ENCODE results near the gene RPS6KB2. TPM values are rescaled to one million over a fixed set of nuclear protein-coding genes. Genes with fewer than 3 reads are reported as not detected.

RPS6KB2 gene
- polyA plus RNA-seq, 1 donor (not counting 4 experiments of a cell fraction or from before 2014, with no cell fraction given) = 61.4 TPM

GRCh38 chr11:67408437-67409200, 19.7 kb upstream of the RPS6KB2 start:
- FAIRE-seq = no peak

DNA sequence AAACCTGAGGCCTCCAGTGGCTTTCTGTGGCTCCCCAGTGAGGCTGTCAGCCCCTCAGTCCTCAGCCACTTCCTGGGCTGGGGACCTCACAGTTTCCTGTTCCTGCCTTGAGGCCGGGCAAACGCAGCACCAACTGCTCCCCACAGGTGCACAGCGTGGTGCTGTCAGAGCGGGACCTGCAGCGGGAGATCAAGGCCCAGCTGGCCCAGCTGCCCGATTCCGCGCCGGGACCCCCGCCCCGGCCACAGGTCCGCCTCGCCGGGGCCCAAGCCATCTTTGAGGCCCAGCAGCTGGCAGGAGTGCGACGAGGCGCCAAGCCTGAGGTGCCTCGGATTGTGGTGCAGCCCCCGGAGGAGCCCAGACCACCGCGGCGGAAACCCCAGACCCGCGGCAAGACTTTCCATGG, 19.0 kb upstream of the RPS6KB2 start:
- H2AFZ ChIP-seq (ENCODE audit: control insufficient read depth, low read length) = no peak overlapping the region
- H3K4me3 ChIP-seq (ENCODE audit: control insufficient read depth in 2 of 3, extremely low read depth in 1 of 3, insufficient read depth in 2 of 3, low read depth in 1 of 3, low read length in 3 of 3) = no peak overlapping the region
- dilution Hi-C loops (cut with MboI; ENCODE audit: extremely low pct_ligation_motif_present, low sequenced_read_pairs) = no loop called here
- FAIRE-seq = no peak
- H3K9ac ChIP-seq (ENCODE audit: control insufficient read depth, extremely low read depth, insufficient read depth, low read length) = no peak overlapping the region
- no peaks in the 10 kb centered on the region for H4K20me1 ChIP-seq (ENCODE audit: control insufficient read depth, extremely low read depth, insufficient read depth, low read length)
- H3K79me2 ChIP-seq (ENCODE audit: control insufficient read depth, insufficient read depth, low read length) = no peaks in the 10 kb centered on the region
- H3K27me3 ChIP-seq (ENCODE audit: control insufficient read depth, extremely low read depth, insufficient read depth, low read length) = peaks cover 6% of the 10 kb centered on the region
- no peak overlapping the region for H3K4me2 ChIP-seq (ENCODE audit: control insufficient read depth, extremely low read depth, insufficient read depth, low read depth, low read length)
- no peaks in the 10 kb centered on the region for H3K36me3 ChIP-seq (ENCODE audit: control insufficient read depth in 2 of 2, extremely low read depth in 1 of 2, insufficient read depth in 2 of 2, low read length in 2 of 2)
- H3K9me3 ChIP-seq (ENCODE audit: control insufficient read depth, low read depth, low read length) = no peaks in the 10 kb centered on the region
- no peak for DNase-seq (ENCODE audit: low read depth, low spot score)
- no peak overlapping the region for H3K27ac ChIP-seq (ENCODE audit: control insufficient read depth, insufficient read depth, low read length)
- TF ChIP-seq EZH2 (IDR thresholded peaks at IDR 0.05; ENCODE audit: low read length) (no peak), CTCF (optimal IDR thresholded peaks at IDR 0.05 in 1 of 3, IDR thresholded peaks at IDR 0.05 in 1 of 3, conservative IDR thresholded peaks at IDR 0.05 in 1 of 3; ENCODE audit: extremely low read depth in 1 of 3, insufficient read depth in 2 of 3, low read length in 3 of 3) (no peak)
- H3K4me1 ChIP-seq (ENCODE audit: control insufficient read depth, extremely low read depth, insufficient read depth, low read length) = no peaks in the 10 kb centered on the region
- no peaks in the 10 kb centered on the region for H3K9me1 ChIP-seq (ENCODE audit: control insufficient read depth, extremely low read depth, insufficient read depth, low read length)

More at GRCh38 chr11:67408437-67409200, 19.7 kb upstream of the RPS6KB2 start:
- H3K27ac ChIP-seq (ENCODE audit: control insufficient read depth, insufficient read depth, low read length) = no peak overlapping the region
- TF ChIP-seq CTCF (optimal IDR thresholded peaks at IDR 0.05 in 1 of 3, IDR thresholded peaks at IDR 0.05 in 1 of 3, conservative IDR thresholded peaks at IDR 0.05 in 1 of 3; ENCODE audit: extremely low read depth in 1 of 3, insufficient read depth in 2 of 3, low read length in 3 of 3) = no peak
- no peak for TF ChIP-seq EZH2 (IDR thresholded peaks at IDR 0.05; ENCODE audit: low read length)
- no peaks in the 10 kb centered on the region for H3K9me3 ChIP-seq (ENCODE audit: control insufficient read depth, low read depth, low read length)
- H3K27me3 ChIP-seq (ENCODE audit: control insufficient read depth, extremely low read depth, insufficient read depth, low read length) = peaks cover 6% of the 10 kb centered on the region
- no peaks in the 10 kb centered on the region for H3K9me1 ChIP-seq (ENCODE audit: control insufficient read depth, extremely low read depth, insufficient read depth, low read length)
- dilution Hi-C loops (cut with MboI; ENCODE audit: extremely low pct_ligation_motif_present, low sequenced_read_pairs) = no loop called here
- no peak overlapping the region for H2AFZ ChIP-seq (ENCODE audit: control insufficient read depth, low read length)
- no peaks in the 10 kb centered on the region for H3K79me2 ChIP-seq (ENCODE audit: control insufficient read depth, insufficient read depth, low read length)
- no peaks in the 10 kb centered on the region for H3K4me1 ChIP-seq (ENCODE audit: control insufficient read depth, extremely low read depth, insufficient read depth, low read length)
- DNase-seq (ENCODE audit: low read depth, low spot score) = no peak
- no peak overlapping the region for H3K4me3 ChIP-seq (ENCODE audit: control insufficient read depth in 2 of 3, extremely low read depth in 1 of 3, insufficient read depth in 2 of 3, low read depth in 1 of 3, low read length in 3 of 3)
- H3K4me2 ChIP-seq (ENCODE audit: control insufficient read depth, extremely low read depth, insufficient read depth, low read depth, low read length) = no peak overlapping the region
- H3K36me3 ChIP-seq (ENCODE audit: control insufficient read depth in 2 of 2, extremely low read depth in 1 of 2, insufficient read depth in 2 of 2, low read length in 2 of 2) = no peaks in the 10 kb centered on the region
- H3K9ac ChIP-seq (ENCODE audit: control insufficient read depth, extremely low read depth, insufficient read depth, low read length) = no peak overlapping the region
- H4K20me1 ChIP-seq (ENCODE audit: control insufficient read depth, extremely low read depth, insufficient read depth, low read length) = no peaks in the 10 kb centered on the region

Measured in keratinocyte (primary cell).